ENCODE results near the gene ACACB.

The ACACB gene

DNA sequence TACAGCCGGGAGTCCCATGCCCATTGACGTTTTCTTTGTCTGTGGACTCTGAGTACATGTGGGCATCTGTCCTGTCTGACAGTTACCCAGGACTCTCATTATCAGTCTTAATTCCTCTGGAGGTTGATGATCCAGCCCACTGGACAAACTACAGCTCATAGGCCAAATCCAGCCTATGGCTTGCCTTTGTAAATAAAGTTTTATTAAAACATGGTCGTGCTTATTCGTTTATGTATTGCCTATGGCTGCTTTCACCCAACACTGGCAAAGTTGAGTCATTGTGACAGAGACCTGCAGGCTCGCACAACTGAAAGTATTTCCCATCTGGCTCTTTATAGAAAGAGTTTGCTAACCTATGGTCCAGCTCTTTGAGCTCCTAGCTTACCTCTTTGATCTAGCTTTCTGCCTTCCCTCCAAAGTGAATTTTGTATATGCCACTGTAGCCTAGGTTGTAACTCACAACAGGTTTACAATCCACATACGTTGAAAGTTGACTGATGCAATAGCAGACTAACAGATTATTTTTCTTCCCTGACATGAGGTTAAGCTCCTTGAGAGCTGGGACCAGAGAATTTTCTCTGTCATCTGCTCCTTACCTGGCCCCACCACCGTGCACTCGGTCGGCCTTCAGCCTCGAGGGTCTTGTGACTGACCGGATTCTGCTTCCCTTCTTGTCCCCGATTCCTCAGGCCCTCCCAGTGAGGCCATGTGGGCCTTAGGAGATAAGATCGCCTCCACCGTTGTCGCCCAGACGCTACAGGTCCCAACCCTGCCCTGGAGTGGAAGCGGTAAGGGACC lies 57.3 kb downstream of the ACACB start:
- no peak for DNase-seq (ENCODE audit: low read depth)

GRCh38 chr12:109174468-109174867 lies 58.1 kb downstream of the ACACB start:
- no peak for DNase-seq (ENCODE audit: low read depth)

GRCh38 chr12:109178532-109178931 lies 62.1 kb downstream of the ACACB start:
- no peak for DNase-seq (ENCODE audit: low read depth)

GRCh38 chr12:109179927-109180326 lies 63.5 kb downstream of the ACACB start:
- DNase-seq (ENCODE audit: low read depth): no peak

DNA sequence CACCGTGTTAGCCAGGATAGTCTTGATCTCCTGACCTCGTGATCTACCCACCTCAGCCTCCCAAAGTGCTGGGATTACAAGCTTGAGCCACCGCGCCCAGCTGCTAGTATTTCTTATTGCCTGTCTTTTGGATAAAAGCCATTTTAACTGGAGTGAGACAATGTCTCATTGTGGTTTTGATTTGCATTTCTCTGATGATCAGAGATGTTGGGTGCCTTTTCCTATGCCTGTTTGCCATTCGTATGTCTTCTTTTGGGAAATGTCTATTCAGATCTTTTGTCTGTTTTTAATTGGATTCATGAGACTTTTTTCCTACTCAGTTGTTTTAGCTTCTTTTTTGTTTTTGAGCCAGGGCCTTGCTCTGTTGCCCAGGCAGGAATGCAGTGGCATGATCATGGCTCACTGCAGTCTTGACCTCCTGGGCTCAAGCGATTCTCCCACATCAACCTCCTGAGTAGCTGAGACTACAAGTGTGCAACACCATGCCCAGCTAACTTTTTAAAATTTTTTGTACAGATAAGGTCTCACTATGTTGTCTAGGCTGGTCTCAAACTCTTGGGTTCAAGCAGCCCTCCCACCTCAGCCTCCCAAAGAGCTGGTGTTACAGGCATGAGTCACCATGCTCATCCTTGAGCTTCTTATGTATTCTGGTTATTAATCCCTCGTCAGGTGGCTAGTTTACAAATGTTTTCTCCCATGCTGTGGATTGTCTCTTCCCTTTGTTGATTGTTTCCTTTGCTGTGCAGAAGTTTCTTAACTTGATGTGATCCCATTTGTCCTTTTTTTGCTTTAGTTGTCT lies 65.9 kb downstream of the ACACB start:
- DNase-seq (ENCODE audit: low read depth): no peak

DNA sequence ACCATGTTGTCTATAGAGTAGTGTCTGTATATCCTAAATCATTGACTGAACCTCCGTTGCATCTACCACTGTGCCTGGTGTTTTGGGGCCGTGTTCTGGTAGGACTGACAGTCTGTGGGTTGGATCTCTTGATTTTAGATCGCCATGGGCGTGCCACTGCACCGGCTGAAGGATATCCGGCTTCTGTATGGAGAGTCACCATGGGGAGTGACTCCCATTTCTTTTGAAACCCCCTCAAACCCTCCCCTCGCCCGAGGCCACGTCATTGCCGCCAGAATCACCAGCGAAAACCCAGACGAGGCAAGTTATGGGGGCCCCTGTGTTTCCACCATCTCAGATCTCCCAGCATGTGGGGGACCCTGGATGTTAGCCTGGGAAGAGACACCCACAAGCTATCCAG lies 69.1 kb downstream of the ACACB start:
- no peak for DNase-seq (ENCODE audit: low read depth)

GRCh38 chr12:109186993-109187653 lies 70.7 kb downstream of the ACACB start:
- no peak for DNase-seq (ENCODE audit: low read depth)

DNA sequence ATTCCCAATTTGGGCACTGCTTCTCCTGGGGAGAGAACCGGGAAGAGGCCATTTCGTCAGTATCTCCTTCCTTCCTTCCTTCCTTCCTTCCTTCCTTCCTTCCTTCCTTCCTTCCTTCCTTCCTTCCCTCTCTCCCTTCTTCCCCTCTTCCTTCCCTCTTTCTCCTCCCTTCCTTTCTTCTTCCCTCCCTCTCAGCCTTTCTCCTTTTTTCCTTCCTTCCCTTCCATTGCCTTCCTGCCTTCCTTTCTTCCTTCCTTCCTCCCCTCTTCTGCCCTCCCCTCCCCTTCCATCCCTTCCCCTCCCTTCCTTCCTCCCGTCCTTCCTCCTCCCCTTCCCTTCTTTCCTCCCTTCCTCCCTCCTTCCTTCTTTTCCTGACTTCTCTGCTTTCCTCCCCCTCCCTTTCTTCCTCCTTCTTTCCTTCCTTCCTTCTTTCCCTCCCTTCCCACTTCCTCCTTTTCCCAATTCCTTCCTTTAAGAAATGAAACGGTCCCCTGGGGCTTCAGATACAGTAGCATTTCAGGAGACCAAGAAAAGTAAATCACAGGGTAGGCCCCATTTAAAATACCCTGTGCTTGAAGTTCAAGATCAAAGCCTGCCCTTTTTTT lies 71.8 kb downstream of the ACACB start:
- DNase-seq (ENCODE audit: low read depth): no peak

DNA sequence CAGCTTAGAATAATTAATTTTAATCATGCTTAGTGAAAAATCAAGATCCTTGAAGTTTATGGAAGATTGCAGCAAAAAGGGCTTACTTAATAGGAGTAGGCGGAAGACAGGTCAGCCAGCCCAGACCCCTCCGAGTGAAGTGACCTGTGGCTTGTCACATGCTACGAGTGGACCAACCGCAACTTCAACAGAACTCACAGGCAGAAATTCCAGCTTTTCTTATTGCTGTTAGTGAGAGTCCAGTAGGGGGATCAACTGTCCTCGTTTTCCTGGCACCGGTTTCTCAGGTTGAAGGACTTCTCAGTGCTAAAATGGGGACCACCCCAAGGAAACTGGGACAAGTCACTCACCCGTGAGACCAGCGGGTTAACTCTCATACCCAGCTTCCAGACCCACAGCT lies 72.9 kb downstream of the ACACB start:
- DNase-seq (ENCODE audit: low read depth): no peak

DNA sequence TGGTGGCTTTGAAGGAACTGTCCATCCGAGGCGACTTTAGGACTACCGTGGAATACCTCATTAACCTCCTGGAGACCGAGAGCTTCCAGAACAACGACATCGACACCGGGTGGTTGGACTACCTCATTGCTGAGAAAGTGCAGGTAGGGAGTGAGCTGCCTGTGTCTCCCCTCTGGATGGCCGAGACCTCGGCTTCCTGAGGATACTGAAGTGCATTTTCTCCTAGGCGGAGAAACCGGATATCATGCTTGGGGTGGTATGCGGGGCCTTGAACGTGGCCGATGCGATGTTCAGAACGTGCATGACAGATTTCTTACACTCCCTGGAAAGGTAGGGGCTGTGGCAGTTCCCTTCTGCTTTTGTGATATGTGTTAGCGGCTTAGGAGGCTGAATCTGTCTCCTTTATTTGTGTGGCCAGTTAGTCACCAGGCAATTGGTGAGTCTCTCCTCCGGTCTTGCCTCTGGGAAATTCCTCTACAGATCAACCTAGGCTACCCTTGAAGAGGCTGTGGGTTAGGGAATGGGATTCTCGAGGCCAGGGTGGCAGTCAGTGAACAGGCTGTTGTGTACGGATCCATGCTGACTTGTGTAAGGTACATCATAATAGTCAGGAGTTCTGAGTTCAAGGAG lies 75.3 kb downstream of the ACACB start:
- no peak for DNase-seq (ENCODE audit: low read depth)

GRCh38 chr12:109192358-109192757 lies 76.0 kb downstream of the ACACB start:
- no peak for DNase-seq (ENCODE audit: low read depth)

- no peak for DNase-seq (ENCODE audit: low read depth)
Observed at GRCh38 chr12:109193896-109194295, 77.5 kb downstream of the ACACB start.

DNA sequence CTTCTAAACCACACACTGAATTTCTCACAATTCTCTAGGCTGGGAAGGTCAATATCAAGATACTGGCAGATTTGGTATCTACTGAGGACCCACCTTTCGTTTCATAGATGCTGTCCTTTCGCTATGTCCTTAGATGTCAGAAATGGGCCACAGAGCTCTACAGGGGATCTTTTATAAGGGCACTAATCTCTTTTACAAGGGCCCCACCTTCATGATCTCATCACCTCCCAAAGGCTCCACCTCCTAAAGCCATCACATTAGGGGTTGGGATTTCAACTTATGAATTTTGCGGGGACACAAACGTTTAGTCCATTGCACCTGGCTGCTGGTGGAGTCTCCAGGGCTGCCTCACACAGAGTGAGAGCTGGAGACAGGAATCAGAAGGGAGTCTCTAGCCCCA lies 79.9 kb downstream of the ACACB start:
- no peak for DNase-seq (ENCODE audit: low read depth)

GRCh38 chr12:109197327-109197726 lies 80.9 kb downstream of the ACACB start:
- DNase-seq (ENCODE audit: low read depth): no peak

DNA sequence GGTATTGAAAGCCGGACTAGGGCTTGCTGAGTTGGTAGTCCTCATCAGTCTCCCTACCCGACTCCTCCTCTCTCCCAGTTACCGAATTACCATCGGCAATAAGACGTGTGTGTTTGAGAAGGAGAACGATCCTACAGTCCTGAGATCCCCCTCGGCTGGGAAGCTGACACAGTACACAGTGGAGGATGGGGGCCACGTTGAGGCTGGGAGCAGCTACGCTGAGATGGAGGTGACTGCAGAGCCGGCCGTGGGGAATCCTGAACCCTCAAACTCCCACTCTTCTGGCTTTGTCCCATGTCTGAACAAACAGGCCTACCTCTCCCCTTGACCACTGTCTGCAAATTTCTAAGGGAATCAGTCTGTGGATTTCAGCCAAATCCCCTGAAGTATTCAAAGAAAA lies 82.9 kb downstream of the ACACB start:
- DNase-seq (ENCODE audit: low read depth): no peak

- no peak for DNase-seq (ENCODE audit: low read depth)
Observed at GRCh38 chr12:109200825-109201495, 84.6 kb downstream of the ACACB start.

- no peak for DNase-seq (ENCODE audit: low read depth)
Observed at GRCh38 chr12:109201496-109201885, 85.1 kb downstream of the ACACB start.

- no peak for DNase-seq (ENCODE audit: low read depth)
Observed at GRCh38 chr12:109202770-109203169, 86.4 kb downstream of the ACACB start.

DNA sequence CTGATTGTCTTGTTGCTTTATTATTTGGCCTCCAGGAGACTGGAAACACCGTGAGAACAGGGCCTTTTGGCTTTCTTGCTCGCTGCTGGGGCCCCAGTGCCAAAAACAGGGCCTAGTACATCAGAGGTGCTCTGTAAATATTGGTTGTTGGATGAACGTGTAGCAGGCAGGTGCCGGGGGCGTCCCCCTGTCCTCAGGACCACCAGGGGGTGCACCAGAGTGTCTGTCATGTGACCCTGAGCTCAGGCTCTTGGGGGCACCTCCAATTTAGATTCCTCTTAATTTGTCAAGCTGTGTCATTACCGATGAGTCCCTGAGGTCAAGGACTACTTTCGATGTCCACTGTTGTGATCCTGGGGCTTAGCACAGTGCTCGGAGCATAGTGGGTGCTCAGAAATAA lies 87.1 kb downstream of the ACACB start:
- DNase-seq (ENCODE audit: low read depth): no peak

GRCh38 chr12:109209082-109209481 lies 92.7 kb downstream of the ACACB start:
- no peak for DNase-seq (ENCODE audit: low read depth)

GRCh38 chr12:109212460-109213115 lies 96.2 kb downstream of the ACACB start:
- no peak for DNase-seq (ENCODE audit: low read depth)
